Myocyte (in vitro differentiated cells): ENCODE results near the gene FPR1. TPM values are rescaled to one million over a fixed set of nuclear protein-coding genes. Genes with fewer than 3 reads are reported as not detected.
"Not testable (repeated sequence)": the region's sequence is repeated elsewhere in the genome, so short reads cannot be mapped to it uniquely, and the experiment has no call there.

Experiments
- DNase-seq: peaks from one replicate; pipeline ENCODE4 v3.0.0-alpha.2; 2012; ENCODE audit warnings: low read depth
- total RNA-seq: library from RNA; depleted of rRNA; stranded (reverse); fragments of >200 nt; gene quantifications from 2 replicates; pipeline ENCODE4 v1.2.3, GENCODE V29; 2014

The FPR1 gene
- total RNA-seq, 1 donor from 2014 or later, result 0.05 TPM

- DNase-seq, result peak; percentile 74
These were observed 12.0 kb downstream of the FPR1 start for GRCh38 chr19:51739466-51740213.

- DNase-seq, result not testable (repeated sequence)
These were observed 13.2 kb downstream of the FPR1 start for GRCh38 chr19:51738523-51738922.

- no peak for DNase-seq
These were observed 13.8 kb downstream of the FPR1 start for GRCh38 chr19:51737924-51738323.

- no peak for DNase-seq
These were observed 14.3 kb downstream of the FPR1 start for GRCh38 chr19:51737389-51737788.

GRCh38 chr19:51735759-51736449 lies 15.8 kb downstream of the FPR1 start:
- peak; percentile 86 for DNase-seq

- no peak for DNase-seq
These were observed 17.7 kb downstream of the FPR1 start for GRCh38 chr19:51733742-51734522.

- DNase-seq, result no peak
These were observed 21.9 kb downstream of the FPR1 start for GRCh38 chr19:51729781-51730180.

GRCh38 chr19:51727349-51727880 lies 24.3 kb downstream of the FPR1 start:
- DNase-seq, result peak; percentile 93

GRCh38 chr19:51726049-51726448 lies 25.6 kb downstream of the FPR1 start:
- peak; percentile 88 for DNase-seq

- peak; percentile 72 for DNase-seq
These were observed 27.1 kb downstream of the FPR1 start for GRCh38 chr19:51724543-51724942.

- no peak for DNase-seq
These were observed 29.2 kb downstream of the FPR1 start for GRCh38 chr19:51722492-51722891.

- no peak for DNase-seq
These were observed 29.8 kb downstream of the FPR1 start for GRCh38 chr19:51721905-51722304.

- DNase-seq, result no peak
These were observed 32.3 kb downstream of the FPR1 start for GRCh38 chr19:51719251-51719988.

- DNase-seq, result no peak
These were observed 34.8 kb downstream of the FPR1 start for GRCh38 chr19:51716925-51717324.

GRCh38 chr19:51715850-51716249 lies 35.8 kb downstream of the FPR1 start:
- DNase-seq, result no peak

GRCh38 chr19:51714848-51715247 lies 36.8 kb downstream of the FPR1 start:
- no peak for DNase-seq

- DNase-seq, result no peak
These were observed 38.1 kb downstream of the FPR1 start for GRCh38 chr19:51713319-51714285.

GRCh38 chr19:51712461-51713081 lies 39.1 kb downstream of the FPR1 start:
- no peak for DNase-seq

GRCh38 chr19:51711702-51712101 lies 40.0 kb downstream of the FPR1 start:
- DNase-seq, result no peak
